Neural cell (in vitro differentiated cells): ENCODE data around the gene H6PD. TPM values are rescaled to one million over a fixed set of nuclear protein-coding genes. Genes with fewer than 3 reads are reported as not detected.

ENCODE experiments used
- H2AFZ ChIP-seq: fragments of 200-600, 300-800 bp; sonication (generic), shearing (Covaris generic); 2 replicates; pipeline ENCODE4 v1.6.0; 2014; ENCODE audit warnings: low read depth, mild to moderate bottlenecking, antibody characterized with exemption, low read length, moderate library complexity
- H3F3A ChIP-seq: fragments of 200-600 bp; shearing (Covaris generic); 2 replicates; pipeline ENCODE4 v1.6.1; 2016; ENCODE audit warnings: mild to moderate bottlenecking, moderate library complexity, mixed read lengths, antibody characterized with exemption, low read length; ENCODE audit not compliant: insufficient read depth, poor library complexity, severe bottlenecking
- H3K27ac ChIP-seq: fragments of 200-600, 300-800 bp; sonication (generic), shearing (Covaris generic); 2 replicates; pipeline ENCODE4 v1.5.1; 2014; ENCODE audit warnings: mild to moderate bottlenecking, low read length, moderate library complexity
- H3K27me3 ChIP-seq: fragments of 300-800, 200-600 bp; sonication (generic), shearing (Covaris generic); 2 replicates; pipeline ENCODE4 v1.6.0; 2014; ENCODE audit warnings: mild to moderate bottlenecking, low read depth, low read length, moderate library complexity; ENCODE audit not compliant: insufficient read depth
- H3K36me3 ChIP-seq: fragments of 300-800, 200-600 bp; sonication (generic), shearing (Covaris generic); 2 replicates; pipeline ENCODE4 v1.5.1; 2014; ENCODE audit warnings: mild to moderate bottlenecking, antibody characterized with exemption, low read length, moderate library complexity; ENCODE audit not compliant: insufficient read depth
- H3K4me2 ChIP-seq: fragments of 300-800, 200-600 bp; sonication (generic), shearing (Covaris generic); 2 replicates; pipeline ENCODE4 v1.6.0; 2014; ENCODE audit warnings: mild to moderate bottlenecking, low read length
- H3K4me3 ChIP-seq: fragments of 300-800, 200-600 bp; sonication (generic), shearing (Covaris generic); 2 replicates; pipeline ENCODE4 v1.5.1; 2014; ENCODE audit warnings: mild to moderate bottlenecking, low read length, moderate library complexity
- H3K79me2 ChIP-seq: fragments of 200-600 bp; shearing (Covaris generic); replicated peaks from 2 replicates; pipeline ENCODE4 v1.6.0; 2014; ENCODE audit warnings: mild to moderate bottlenecking, low read length, moderate library complexity; ENCODE audit not compliant: insufficient read depth
- H3K9ac ChIP-seq: fragments of 300-800, 200-600 bp; sonication (generic), shearing (Covaris generic); 2 replicates; pipeline ENCODE4 v1.6.1; 2016; ENCODE audit warnings: mild to moderate bottlenecking, low read length, mixed read lengths
- H3K9me2 ChIP-seq: fragments of 200-600 bp; shearing (Covaris generic); 2 replicates; pipeline ENCODE4 v1.6.1; 2016; ENCODE audit warnings: mild to moderate bottlenecking, low read length, mixed read lengths; ENCODE audit not compliant: insufficient read depth
- H3K9me3 ChIP-seq: fragments of 200-600, 300-800 bp; sonication (generic), shearing (Covaris generic); 2 replicates; pipeline ENCODE4 v1.6.1; 2016; ENCODE audit warnings: mild to moderate bottlenecking, mixed run types, low read length, moderate library complexity, mixed read lengths
- H4K20me1 ChIP-seq: fragments of 200-600 bp; shearing (Covaris generic); 2 replicates; pipeline ENCODE4 v1.6.1; 2016; ENCODE audit warnings: mild to moderate bottlenecking, mixed run types; ENCODE audit not compliant: insufficient read depth
- EP300 ChIP-seq: fragments of 450-650 bp; conservative IDR thresholded peaks from 2 replicates; pipeline ENCODE4 v1.6.1; 2014; ENCODE audit warnings: antibody characterized with exemption, mild to moderate bottlenecking, moderate library complexity; ENCODE audit not compliant: poor library complexity, severe bottlenecking
- EZH2 ChIP-seq: fragments of 200-600, 300-800 bp; shearing (Covaris generic), sonication (generic); IDR thresholded peaks from 2 replicates; pipeline ENCODE4 v1.6.1; 2014; ENCODE audit warnings: antibody characterized with exemption, low read length, borderline replicate concordance, mild to moderate bottlenecking; ENCODE audit not compliant: insufficient read depth, poor library complexity, severe bottlenecking
- MXI1 ChIP-seq: fragments of 450-650 bp; conservative IDR thresholded peaks from 2 replicates; pipeline ENCODE4 v1.6.1; 2014; ENCODE audit warnings: antibody characterized with exemption, mild to moderate bottlenecking; ENCODE audit not compliant: poor library complexity, severe bottlenecking
- POLR2AphosphoS5 ChIP-seq: IDR thresholded peaks from 2 replicates; pipeline ENCODE4 v1.6.1; 2012
- RAD21 ChIP-seq: fragments of 450-650 bp; conservative IDR thresholded peaks from 2 replicates; pipeline ENCODE4 v1.6.1; 2014; ENCODE audit warnings: antibody characterized with exemption, mild to moderate bottlenecking, moderate library complexity
- SMC3 ChIP-seq: fragments of 450-650 bp; conservative IDR thresholded peaks from 2 replicates; pipeline ENCODE4 v1.6.1; 2014; ENCODE audit warnings: antibody characterized with exemption, mild to moderate bottlenecking, moderate library complexity; ENCODE audit not compliant: poor library complexity
- TAF1 ChIP-seq: IDR thresholded peaks from 2 replicates; pipeline ENCODE4 v1.6.1; 2012; ENCODE audit warnings: low read depth
- polyA plus RNA-seq: library from polyadenylated mRNA; depleted of rRNA; stranded (reverse); fragments of >200 nt; gene quantifications from 2 replicates; pipeline ENCODE4 v1.2.3, GENCODE V29; 2014
- TF ChIP-seq, protein P1 (sequence below): fragments of 450-650 bp; IDR thresholded peaks from 2 replicates; pipeline ENCODE4 v1.5.1; 2014; ENCODE audit warnings: antibody characterized with exemption, mild to moderate bottlenecking, moderate library complexity; ENCODE audit not compliant: poor library complexity, severe bottlenecking
- TF ChIP-seq, protein P2 (sequence below): IDR thresholded peaks from 2 replicates; pipeline ENCODE4 v1.6.1; 2012; ENCODE audit warnings: borderline replicate concordance

Gene H6PD
- polyA plus RNA-seq, 1 donor from 2014 or later, result 4.6 TPM

DNA sequence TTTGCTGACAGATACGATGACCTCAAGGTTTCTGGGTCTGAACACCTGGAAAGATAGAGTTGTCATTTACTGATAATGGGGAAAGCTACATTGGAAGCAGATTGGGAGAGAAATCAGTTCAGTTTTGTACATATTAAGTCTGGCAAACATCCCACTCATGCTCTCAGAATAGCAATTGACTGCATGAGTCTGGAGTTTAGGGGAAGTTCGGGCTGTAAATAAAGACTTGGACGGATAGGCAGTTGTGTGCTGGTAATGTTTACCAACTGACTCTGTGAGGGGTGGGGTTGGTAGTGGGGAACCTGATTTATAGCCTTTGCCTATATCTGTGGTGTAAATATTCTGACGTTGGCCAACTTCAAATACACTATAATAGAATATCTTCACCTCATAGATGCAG, 4.0 kb downstream of the H6PD start:
- Histone ChIP-seq H3K9me2 (no peaks in the 10 kb centered on the region), H3K27ac (no peak overlapping the region), H3K27me3 (no peaks in the 10 kb centered on the region), H3K79me2 (no peaks in the 10 kb centered on the region), H4K20me1 (no peaks in the 10 kb centered on the region), H2AFZ (no peak overlapping the region), H3K9me3 (no peaks in the 10 kb centered on the region), H3F3A (no peaks in the 10 kb centered on the region), H3K4me3 (no peak overlapping the region), H3K36me3 (no peaks in the 10 kb centered on the region), H3K4me2 (no peak overlapping the region), H3K9ac (no peak overlapping the region)
- TF ChIP-seq EZH2, result no peak

DNA sequence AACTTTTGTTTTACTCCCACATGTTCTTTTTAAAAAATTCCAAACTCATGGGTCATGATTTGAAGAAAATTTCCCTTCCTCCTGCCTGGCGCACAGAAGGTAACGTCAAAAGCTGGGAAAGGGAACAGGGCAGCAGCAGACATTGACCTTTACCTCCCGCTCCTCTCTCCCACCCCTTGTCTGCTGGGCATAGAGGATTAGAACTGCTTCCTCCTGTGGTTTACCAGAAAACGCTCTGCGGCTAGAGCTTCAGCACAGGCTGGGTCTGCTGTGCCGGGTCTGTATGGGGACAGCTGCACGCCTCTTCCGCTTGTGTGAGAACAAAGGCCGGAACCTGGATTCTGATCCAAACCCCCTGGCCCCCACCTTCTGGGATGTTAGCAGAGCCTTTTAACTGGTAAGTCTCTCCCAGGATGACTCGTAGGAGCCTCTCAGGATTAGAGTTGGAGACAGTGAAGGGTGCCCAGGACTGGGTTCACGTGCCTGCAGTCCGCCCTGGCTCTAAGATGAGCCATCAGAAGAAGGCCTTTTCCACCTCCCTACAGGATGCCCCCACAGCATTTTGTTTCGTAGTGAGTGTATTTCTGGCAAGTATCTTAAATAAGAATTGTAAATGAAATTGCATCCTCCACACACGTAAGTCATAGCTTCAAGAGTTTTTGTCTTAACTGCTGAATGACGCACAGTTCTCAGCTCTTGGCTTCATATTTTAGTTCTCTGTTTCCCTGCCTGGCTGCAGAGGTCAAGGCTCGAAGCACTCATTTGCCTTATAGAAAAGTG, 5.2 kb downstream of the H6PD start:
- no peaks in the 10 kb centered on the region for H3K9me2 ChIP-seq
- H3K4me2 ChIP-seq, result no peak overlapping the region
- H3K9me3 ChIP-seq, result no peaks in the 10 kb centered on the region
- H3K9ac ChIP-seq, result no peak overlapping the region
- no peak overlapping the region for H2AFZ ChIP-seq
- no peaks in the 10 kb centered on the region for H3K79me2 ChIP-seq
- H3F3A ChIP-seq, result no peaks in the 10 kb centered on the region
- TF ChIP-seq, protein P1, sequence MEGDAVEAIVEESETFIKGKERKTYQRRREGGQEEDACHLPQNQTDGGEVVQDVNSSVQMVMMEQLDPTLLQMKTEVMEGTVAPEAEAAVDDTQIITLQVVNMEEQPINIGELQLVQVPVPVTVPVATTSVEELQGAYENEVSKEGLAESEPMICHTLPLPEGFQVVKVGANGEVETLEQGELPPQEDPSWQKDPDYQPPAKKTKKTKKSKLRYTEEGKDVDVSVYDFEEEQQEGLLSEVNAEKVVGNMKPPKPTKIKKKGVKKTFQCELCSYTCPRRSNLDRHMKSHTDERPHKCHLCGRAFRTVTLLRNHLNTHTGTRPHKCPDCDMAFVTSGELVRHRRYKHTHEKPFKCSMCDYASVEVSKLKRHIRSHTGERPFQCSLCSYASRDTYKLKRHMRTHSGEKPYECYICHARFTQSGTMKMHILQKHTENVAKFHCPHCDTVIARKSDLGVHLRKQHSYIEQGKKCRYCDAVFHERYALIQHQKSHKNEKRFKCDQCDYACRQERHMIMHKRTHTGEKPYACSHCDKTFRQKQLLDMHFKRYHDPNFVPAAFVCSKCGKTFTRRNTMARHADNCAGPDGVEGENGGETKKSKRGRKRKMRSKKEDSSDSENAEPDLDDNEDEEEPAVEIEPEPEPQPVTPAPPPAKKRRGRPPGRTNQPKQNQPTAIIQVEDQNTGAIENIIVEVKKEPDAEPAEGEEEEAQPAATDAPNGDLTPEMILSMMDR, result no peak
- TF ChIP-seq EZH2 (no peak), RAD21 (no peak), TAF1 (no peak), SMC3 (no peak), EP300 (no peak), MXI1 (no peak), POLR2AphosphoS5 (no peak)
- TF ChIP-seq, protein P2, sequence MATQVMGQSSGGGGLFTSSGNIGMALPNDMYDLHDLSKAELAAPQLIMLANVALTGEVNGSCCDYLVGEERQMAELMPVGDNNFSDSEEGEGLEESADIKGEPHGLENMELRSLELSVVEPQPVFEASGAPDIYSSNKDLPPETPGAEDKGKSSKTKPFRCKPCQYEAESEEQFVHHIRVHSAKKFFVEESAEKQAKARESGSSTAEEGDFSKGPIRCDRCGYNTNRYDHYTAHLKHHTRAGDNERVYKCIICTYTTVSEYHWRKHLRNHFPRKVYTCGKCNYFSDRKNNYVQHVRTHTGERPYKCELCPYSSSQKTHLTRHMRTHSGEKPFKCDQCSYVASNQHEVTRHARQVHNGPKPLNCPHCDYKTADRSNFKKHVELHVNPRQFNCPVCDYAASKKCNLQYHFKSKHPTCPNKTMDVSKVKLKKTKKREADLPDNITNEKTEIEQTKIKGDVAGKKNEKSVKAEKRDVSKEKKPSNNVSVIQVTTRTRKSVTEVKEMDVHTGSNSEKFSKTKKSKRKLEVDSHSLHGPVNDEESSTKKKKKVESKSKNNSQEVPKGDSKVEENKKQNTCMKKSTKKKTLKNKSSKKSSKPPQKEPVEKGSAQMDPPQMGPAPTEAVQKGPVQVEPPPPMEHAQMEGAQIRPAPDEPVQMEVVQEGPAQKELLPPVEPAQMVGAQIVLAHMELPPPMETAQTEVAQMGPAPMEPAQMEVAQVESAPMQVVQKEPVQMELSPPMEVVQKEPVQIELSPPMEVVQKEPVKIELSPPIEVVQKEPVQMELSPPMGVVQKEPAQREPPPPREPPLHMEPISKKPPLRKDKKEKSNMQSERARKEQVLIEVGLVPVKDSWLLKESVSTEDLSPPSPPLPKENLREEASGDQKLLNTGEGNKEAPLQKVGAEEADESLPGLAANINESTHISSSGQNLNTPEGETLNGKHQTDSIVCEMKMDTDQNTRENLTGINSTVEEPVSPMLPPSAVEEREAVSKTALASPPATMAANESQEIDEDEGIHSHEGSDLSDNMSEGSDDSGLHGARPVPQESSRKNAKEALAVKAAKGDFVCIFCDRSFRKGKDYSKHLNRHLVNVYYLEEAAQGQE, result no peak
- H3K36me3 ChIP-seq, result no peaks in the 10 kb centered on the region
- H3K27ac ChIP-seq, result no peak overlapping the region
- H3K4me3 ChIP-seq, result no peak overlapping the region
- H3K27me3 ChIP-seq, result no peaks in the 10 kb centered on the region
- no peaks in the 10 kb centered on the region for H4K20me1 ChIP-seq
